Epithelial cell of esophagus (primary cell): Measurements from ENCODE around the gene SMURF2.

ENCODE experiments used
- DNase-seq: peaks from one replicate; pipeline ENCODE4 v3.0.0; 2010; ENCODE audit warnings: low read depth
- H3K4me3 ChIP-seq: 2 replicates; pipeline ENCODE4 v1.5.1; 2011; ENCODE audit warnings: mild to moderate bottlenecking, low read length, control low read depth
- TF ChIP-seq, protein P1 (sequence below): IDR thresholded peaks from 2 replicates; pipeline ENCODE4 v1.5.1; 2011; ENCODE audit warnings: low read depth, mild to moderate bottlenecking, low read length, control low read depth, inconsistent platforms; ENCODE audit not compliant: insufficient read depth; ENCODE audit errors: missing control alignments

SMURF2 gene

DNA sequence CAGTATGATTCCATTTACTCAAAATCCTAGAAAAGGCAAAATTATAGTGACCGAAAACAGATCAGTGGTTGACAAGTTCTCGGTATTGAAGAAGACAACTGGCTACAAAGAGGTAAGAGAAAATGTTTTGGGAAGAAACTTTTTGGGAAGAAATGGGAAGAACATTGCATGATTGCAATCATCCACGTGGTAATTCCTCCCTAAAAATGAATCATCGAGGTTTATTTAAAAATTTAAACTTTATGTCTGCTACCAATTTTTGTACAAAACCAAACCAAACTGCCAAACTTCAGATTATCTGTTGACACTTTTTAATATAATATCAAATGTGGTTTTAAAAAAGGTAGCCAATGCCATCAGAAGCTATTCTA, 8.1 kb downstream of the SMURF2 start:
- TF ChIP-seq, protein P1, sequence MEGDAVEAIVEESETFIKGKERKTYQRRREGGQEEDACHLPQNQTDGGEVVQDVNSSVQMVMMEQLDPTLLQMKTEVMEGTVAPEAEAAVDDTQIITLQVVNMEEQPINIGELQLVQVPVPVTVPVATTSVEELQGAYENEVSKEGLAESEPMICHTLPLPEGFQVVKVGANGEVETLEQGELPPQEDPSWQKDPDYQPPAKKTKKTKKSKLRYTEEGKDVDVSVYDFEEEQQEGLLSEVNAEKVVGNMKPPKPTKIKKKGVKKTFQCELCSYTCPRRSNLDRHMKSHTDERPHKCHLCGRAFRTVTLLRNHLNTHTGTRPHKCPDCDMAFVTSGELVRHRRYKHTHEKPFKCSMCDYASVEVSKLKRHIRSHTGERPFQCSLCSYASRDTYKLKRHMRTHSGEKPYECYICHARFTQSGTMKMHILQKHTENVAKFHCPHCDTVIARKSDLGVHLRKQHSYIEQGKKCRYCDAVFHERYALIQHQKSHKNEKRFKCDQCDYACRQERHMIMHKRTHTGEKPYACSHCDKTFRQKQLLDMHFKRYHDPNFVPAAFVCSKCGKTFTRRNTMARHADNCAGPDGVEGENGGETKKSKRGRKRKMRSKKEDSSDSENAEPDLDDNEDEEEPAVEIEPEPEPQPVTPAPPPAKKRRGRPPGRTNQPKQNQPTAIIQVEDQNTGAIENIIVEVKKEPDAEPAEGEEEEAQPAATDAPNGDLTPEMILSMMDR: no peak
- H3K4me3 ChIP-seq: no peak overlapping the region
- no peak for DNase-seq

DNA sequence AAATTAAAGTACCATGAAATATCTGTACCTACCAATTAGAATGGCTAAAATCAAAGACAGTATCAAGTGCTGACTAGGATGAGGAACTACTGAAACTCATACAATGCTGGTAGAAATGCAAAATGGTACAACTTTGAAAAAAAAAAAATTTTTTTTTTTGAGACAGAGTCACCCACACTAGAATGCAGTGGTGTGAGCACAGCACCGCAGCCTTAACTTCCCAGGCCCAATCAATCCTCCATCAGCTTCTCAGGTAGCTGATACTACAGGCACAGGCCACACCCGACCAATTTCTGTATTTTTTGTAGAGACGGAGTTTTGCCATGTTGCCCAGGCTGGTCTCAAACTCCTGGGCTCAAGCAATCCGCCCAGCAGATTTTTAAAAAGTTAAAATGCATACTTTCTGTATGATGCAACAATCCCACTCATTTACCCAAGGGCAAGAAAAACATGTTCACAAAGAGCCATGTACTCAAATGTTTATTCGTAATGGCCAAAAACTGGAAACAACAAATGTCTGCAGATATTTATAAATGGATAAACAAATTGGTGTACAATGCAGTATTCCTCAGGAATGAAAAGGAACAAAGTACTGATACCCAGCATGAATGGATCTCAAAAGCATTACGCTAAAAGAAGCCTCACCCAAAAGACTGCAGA, 8.7 kb downstream of the SMURF2 start:
- DNase-seq: peak; percentile 62
- no peak overlapping the region for H3K4me3 ChIP-seq
- TF ChIP-seq, protein P1: no peak

DNA sequence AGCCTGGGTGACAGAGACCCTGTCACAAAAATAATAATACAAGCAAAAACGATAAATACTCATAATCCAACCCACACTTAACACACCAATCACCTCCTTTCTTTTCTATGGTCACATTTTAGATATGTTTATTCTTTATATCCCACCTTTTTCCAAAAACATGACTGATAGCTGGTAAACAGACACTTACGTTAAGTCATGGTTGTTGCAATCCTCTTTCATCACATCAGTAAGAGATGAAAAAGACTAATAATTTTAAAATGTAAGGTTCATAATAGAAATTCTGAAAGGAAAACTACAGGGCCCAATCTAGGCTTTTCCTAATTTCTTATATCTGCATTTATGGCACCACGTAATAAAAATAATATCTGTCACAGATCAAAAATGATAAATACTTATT, 10.2 kb downstream of the SMURF2 start:
- TF ChIP-seq, protein P1: no peak
- DNase-seq: no peak
- no peak overlapping the region for H3K4me3 ChIP-seq

DNA sequence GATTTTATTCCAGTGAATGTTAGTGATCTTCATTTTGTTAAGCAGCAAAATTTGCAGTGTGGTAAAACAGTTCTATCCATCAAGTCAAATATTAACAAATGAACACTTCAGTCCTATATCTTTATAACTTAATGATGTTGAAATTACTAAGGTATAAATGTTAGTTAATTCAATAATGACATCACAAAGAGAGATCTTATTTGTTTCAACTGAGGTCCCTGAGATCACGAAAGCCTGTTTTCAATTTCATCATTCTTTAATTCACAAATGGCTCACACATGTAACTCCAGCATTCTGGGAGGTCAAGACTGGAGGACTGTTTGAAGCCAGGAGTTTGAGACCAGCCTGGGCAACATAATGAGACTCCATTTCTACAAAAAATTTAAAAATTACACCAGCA, 13.9 kb downstream of the SMURF2 start:
- no peak for DNase-seq
- TF ChIP-seq, protein P1: no peak
- H3K4me3 ChIP-seq: no peak overlapping the region

DNA sequence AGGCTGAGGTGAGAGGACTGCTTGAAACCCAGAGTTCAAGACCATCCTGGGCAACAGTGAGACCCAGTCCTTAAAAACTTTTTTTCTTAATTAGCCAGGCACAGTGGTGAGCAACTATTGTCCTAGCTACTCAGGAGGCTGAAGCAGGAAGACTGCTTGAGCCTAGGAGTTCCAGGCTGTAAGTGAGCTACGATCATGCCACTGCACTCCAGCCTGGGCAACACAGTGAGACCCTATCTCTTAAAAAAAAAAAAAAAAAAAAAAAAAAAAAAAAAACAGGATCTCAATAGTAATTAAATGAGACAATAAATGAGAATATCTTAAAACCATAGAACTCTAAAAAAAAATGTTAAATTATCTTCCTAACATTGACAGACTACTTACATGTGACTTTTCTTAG, 14.3 kb downstream of the SMURF2 start:
- TF ChIP-seq, protein P1: no peak
- no peak for DNase-seq
- no peak overlapping the region for H3K4me3 ChIP-seq

DNA sequence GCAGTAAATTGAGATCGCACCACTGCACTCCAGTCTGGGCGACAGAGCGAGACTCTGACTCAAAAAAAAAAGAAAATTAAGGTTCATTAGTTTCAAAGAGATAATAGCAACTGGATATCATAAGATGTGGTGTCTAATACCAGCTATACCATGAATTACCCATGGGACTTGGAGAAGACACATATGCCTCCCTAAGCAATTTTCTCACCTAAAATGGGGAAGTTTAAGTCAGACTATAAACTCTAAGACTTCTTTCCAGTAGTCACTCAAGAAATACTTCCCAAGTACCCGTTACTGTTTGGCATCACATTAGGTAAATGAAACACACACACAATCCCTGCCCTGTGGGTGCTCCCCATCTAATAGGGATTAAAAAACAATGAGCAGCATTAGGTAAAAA, 22.6 kb downstream of the SMURF2 start:
- TF ChIP-seq, protein P1: no peak
- DNase-seq: no peak
- H3K4me3 ChIP-seq: no peak overlapping the region

DNA sequence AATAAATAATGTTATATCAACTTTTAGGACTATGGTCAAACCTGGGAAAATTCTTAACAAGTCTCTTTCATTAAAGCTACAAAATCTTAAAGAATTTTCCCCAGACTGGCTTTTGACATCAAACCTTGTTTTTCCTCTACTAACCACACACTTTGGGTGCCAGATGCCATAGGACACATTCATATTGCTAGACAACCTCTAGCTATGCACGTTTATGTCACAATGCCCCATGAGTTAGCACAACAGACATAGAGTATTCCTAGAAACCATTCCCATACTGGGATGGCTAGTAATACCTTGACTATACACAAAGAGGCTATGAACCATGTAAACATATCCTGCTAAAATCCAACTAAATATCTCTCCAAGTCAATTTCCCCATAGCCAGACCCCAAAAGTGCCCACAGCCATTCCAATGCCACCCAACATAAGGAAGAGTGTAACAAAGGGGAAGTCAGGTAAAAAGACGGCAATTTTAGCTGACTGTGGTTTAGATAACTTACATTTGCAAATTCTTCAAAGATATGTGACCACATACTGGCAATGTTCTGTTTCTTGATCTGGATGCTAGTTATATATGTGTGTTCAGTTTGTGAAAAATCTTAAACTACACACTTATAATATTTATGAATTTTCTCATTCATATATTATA, 23.4 kb downstream of the SMURF2 start:
- no peak for DNase-seq
- TF ChIP-seq, protein P1: no peak
- H3K4me3 ChIP-seq: no peak overlapping the region
